ENCODE results near the gene PDS5B. TPM values are rescaled to one million over a fixed set of nuclear protein-coding genes. Genes with fewer than 3 reads are reported as not detected.

The PDS5B gene
- total and polyA plus RNA-seq, 2 of the 8 experiments (the other 6 are each of a cell fraction or from before 2014, with no cell fraction given): 5.5 to 54.6 TPM

- no peak for TF ChIP-seq ATF2 (IDR thresholded peaks at IDR 0.05; ENCODE audit: low read length)
- TF ChIP-seq SP4 (IDR thresholded peaks at IDR 0.05; ENCODE audit: low read length): no peak
- no peak for TF ChIP-seq GABPA (IDR thresholded peaks at IDR 0.05; ENCODE audit: borderline replicate concordance, insufficient read depth, low read length)
- no peak for TF ChIP-seq HDAC2 (IDR thresholded peaks at IDR 0.05; ENCODE audit: borderline replicate concordance in 1 of 2, low read depth in 2 of 2, low read length in 2 of 2)
- no peak for TF ChIP-seq PHF8 (conservative IDR thresholded peaks at IDR 0.05; ENCODE audit: low read depth, low read length)
- TF ChIP-seq USF2 (IDR thresholded peaks at IDR 0.05; ENCODE audit: low read length): no peak
These were observed 59.6 kb downstream of the PDS5B start (continued) for GRCh38 chr13:32645854-32646253.

Measured in H1 (cell line).